Ascending aorta (tissue), 2 donors: ENCODE measurements around the gene PLEKHO2. TPM values are rescaled to one million over a fixed set of nuclear protein-coding genes. Genes with fewer than 3 reads are reported as not detected.
A peak's percentile ranks its signal among the peaks of the same experiment; 100 is the strongest.

Experiments used
- DNase-seq, 2 donors: peaks; one replicate each; pipeline ENCODE4 v3.0.0-alpha.2; 2019; ENCODE audit warnings: low spot score in 2 of 2
- H3K27ac ChIP-seq, 2 donors: fragments of 200-600 bp; sonication (generic); one replicate each; pipeline ENCODE4 v1.5.1; 2016 to 2017; ENCODE audit warnings: mild to moderate bottlenecking in 1 of 2
- H3K27me3 ChIP-seq: fragments of 200-600 bp; sonication (generic); one replicate; pipeline ENCODE4 v1.5.1; 2017
- H3K36me3 ChIP-seq, 2 donors: fragments of 200-600 bp; sonication (generic); one replicate each; pipeline ENCODE4 v1.5.1; 2016
- H3K4me1 ChIP-seq, 2 donors: fragments of 200-600 bp; sonication (generic); one replicate each; pipeline ENCODE4 v1.5.1; 2016 to 2017; ENCODE audit warnings: mild to moderate bottlenecking in 1 of 2
- H3K4me3 ChIP-seq, 2 donors: fragments of 200-600 bp; sonication (generic); one replicate each; pipeline ENCODE4 v1.5.1; 2016 to 2017; ENCODE audit warnings: mild to moderate bottlenecking in 1 of 2
- H3K9me3 ChIP-seq, 2 donors: fragments of 200-600 bp; sonication (generic); one replicate each; pipeline ENCODE4 v1.5.1; 2016
- intact Hi-C: fragments of 100-400 bp; cut with DNase I; formaldehyde crosslinking; loops from one replicate; pipeline ENCODE4 v1.15.1; 2023
- total RNA-seq: library from RNA; depleted of rRNA; stranded (reverse); fragments of >200 nt; gene quantifications from one replicate; pipeline ENCODE4 v1.1.0, GENCODE V29; 2016
- TF ChIP-seq, protein P1 (sequence below), 3 experiments: fragments of 200-600 bp in 2 of 3; fragments of 450-650 bp in 1 of 3; sonication (generic) in 2 of 3; IDR thresholded peaks; one replicate each; pipeline ENCODE4 v1.5.1; 2016 to 2019; ENCODE audit warnings: antibody characterized with exemption in 3 of 3, mild to moderate bottlenecking in 1 of 3, moderate library complexity in 1 of 3

PLEKHO2 gene
- total RNA-seq, 1 donor from 2014 or later = 41.4 TPM

DNA sequence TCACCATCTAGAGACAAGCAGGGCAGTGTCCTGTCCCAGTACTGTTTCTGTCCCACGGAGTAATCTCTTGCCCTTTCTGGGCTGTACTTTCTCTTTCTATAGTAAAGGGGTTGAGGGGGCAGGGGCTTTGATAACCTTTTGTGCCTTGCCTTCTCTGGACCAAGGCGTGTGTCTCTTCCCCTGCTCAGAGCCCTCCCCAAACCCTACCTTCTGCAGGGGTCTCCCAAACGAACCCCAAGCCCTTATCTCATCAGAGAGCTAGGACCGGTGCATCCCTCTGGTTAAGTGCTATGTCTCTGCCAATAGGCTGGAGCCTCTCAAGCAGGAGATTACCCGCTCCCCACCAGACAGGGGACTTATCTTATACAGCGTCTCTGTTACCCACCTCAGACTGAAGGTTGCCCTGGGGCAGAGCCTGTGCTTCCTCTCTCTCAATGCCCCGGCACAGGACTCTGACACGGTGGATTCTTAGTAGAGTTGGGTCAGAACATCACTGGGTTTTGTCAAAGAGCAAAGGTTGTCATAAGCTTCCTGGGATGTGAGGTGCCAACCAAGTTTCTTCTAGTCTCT lies 2.9 kb downstream of the PLEKHO2 start:
- Histone ChIP-seq H3K27me3 (no peaks in the 10 kb centered on the region), H3K4me3 (peak overlapping the region; percentile 88 to 92), H3K4me1 (peaks cover 18 to 40% of the 10 kb centered on the region in 2 donors), H3K36me3 (peaks cover 3 to 20% of the 10 kb centered on the region in 2 donors), H3K27ac (peak overlapping the region; percentile 92 to 98), H3K9me3 (no peaks in the 10 kb centered on the region)
- intact Hi-C loops = loop anchor here (5.0 to 10.0 kb wide), 4 partner anchors 48 to 1342 kb away; partner anchors contain the start of genes ANKDD1A, PARP16 and USP3
- DNase-seq = no peak
- TF ChIP-seq, protein P1, sequence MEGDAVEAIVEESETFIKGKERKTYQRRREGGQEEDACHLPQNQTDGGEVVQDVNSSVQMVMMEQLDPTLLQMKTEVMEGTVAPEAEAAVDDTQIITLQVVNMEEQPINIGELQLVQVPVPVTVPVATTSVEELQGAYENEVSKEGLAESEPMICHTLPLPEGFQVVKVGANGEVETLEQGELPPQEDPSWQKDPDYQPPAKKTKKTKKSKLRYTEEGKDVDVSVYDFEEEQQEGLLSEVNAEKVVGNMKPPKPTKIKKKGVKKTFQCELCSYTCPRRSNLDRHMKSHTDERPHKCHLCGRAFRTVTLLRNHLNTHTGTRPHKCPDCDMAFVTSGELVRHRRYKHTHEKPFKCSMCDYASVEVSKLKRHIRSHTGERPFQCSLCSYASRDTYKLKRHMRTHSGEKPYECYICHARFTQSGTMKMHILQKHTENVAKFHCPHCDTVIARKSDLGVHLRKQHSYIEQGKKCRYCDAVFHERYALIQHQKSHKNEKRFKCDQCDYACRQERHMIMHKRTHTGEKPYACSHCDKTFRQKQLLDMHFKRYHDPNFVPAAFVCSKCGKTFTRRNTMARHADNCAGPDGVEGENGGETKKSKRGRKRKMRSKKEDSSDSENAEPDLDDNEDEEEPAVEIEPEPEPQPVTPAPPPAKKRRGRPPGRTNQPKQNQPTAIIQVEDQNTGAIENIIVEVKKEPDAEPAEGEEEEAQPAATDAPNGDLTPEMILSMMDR (IDR thresholded peaks at IDR 0.05) = no peak

- peak overlapping the region; percentile 88 to 92 for H3K4me3 ChIP-seq
- no peaks in the 10 kb centered on the region for H3K9me3 ChIP-seq
- H3K36me3 ChIP-seq = peaks cover 6 to 25% of the 10 kb centered on the region in 2 donors
- H3K27ac ChIP-seq = peak overlapping the region; percentile 92 to 98
- no peaks in the 10 kb centered on the region for H3K27me3 ChIP-seq
- no peak for DNase-seq
- TF ChIP-seq, protein P1 (IDR thresholded peaks at IDR 0.05) = no peak
- H3K4me1 ChIP-seq = peaks cover 18 to 40% of the 10 kb centered on the region in 2 donors
- intact Hi-C loops = loop anchor here (10.0 kb wide), 1 partner anchor 440 kb away; the partner anchor contains the start of gene PARP16
Observed at GRCh38 chr15:64845183-64845611, 3.5 kb downstream of the PLEKHO2 start.

DNA sequence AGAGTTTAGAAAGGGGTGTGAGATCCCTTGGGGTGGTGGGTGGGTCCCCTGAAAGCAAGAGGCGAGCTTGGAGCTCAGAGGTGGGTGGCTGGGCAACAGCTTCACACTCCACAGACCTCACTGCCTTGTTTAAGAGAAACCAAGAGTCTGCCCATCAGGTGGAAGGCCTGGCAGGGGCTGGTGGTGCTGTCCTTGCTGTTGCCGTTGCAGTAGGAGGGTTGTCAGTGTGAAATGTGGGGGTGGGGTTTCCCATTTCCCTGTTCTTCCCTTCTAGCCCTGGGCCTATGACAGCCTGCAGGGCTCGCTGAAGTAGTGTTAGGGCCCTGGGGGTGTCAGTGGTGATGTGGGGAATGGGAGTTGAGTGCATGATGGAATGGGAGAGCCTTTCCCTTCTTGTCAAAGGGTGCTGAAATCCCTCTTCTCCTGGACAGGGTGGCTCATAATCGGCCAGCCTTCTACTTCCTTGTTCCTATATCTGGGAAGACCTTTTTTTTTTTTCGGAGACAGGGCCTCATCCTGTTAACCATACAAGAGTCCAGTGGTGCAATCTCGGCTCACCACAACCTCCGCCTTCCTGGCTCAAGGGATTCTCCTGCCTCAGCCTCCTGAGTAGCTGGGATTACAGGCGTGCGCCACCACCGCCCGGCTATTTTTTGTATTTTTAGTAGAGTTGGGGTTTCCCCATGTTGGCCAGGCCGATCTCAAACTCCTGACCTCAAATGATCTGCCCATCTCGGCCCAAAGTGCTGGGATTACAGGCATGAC lies 4.3 kb downstream of the PLEKHO2 start:
- peaks cover 9 to 33% of the 10 kb centered on the region in 2 donors for H3K36me3 ChIP-seq
- TF ChIP-seq, protein P1 (IDR thresholded peaks at IDR 0.05) = no peak
- intact Hi-C loops = loop anchor here (10.0 kb wide), 1 partner anchor 439 kb away; the partner anchor contains the start of gene PARP16
- peak overlapping the region; percentile 92 to 98 for H3K27ac ChIP-seq
- no peak for DNase-seq
- peaks cover 18 to 34% of the 10 kb centered on the region in 2 donors for H3K4me1 ChIP-seq
- no peaks in the 10 kb centered on the region for H3K9me3 ChIP-seq
- no peaks in the 10 kb centered on the region for H3K27me3 ChIP-seq
- peak overlapping the region; percentile 88 to 92 for H3K4me3 ChIP-seq

- H3K4me3 ChIP-seq = no peak overlapping the region
- no peak for DNase-seq
- peaks cover 21 to 34% of the 10 kb centered on the region in 2 donors for H3K4me1 ChIP-seq
- peaks cover 9 to 33% of the 10 kb centered on the region in 2 donors for H3K36me3 ChIP-seq
- no peaks in the 10 kb centered on the region for H3K9me3 ChIP-seq
- TF ChIP-seq, protein P1 (IDR thresholded peaks at IDR 0.05) = no peak
- no peak overlapping the region for H3K27ac ChIP-seq
- H3K27me3 ChIP-seq = no peaks in the 10 kb centered on the region
- intact Hi-C loops = loop anchor here (10.0 kb wide), 1 partner anchor 438 kb away; the partner anchor contains the start of gene PARP16
Observed at GRCh38 chr15:64847016-64847415, 5.3 kb downstream of the PLEKHO2 start.

DNA sequence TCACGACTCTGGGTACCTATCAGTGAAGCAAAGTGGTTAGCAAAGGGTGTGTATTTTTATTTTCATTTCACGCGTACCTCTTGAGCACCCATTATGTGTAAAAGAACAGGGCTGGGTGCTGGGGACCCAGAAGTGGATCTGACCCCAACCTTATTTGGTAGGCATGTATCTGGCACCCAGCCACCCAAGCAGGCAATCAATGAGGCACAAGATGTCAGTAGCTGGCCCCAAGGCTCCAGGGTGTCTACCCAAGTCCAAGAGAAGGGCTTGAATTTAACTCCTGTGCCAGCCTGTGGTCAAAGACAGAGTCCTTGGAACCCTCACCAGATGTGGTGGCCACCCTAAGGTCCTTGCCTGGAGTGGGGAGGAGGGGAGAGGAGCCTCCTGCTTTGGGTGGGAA lies 5.7 kb downstream of the PLEKHO2 start:
- Histone ChIP-seq H3K27ac (peak overlapping the region in 1 of 2 donors; percentile 30), H3K9me3 (no peaks in the 10 kb centered on the region), H3K36me3 (peaks cover 9 to 33% of the 10 kb centered on the region in 2 donors), H3K27me3 (no peaks in the 10 kb centered on the region), H3K4me3 (no peak overlapping the region), H3K4me1 (peaks cover 21 to 34% of the 10 kb centered on the region in 2 donors)
- TF ChIP-seq, protein P1 (IDR thresholded peaks at IDR 0.05) = no peak
- no peak for DNase-seq
- intact Hi-C loops = loop anchor here (10.0 kb wide), 1 partner anchor 437 kb away; the partner anchor contains the start of gene PARP16
